ENCODE data around the gene PHLDA2. TPM values are rescaled to one million over a fixed set of nuclear protein-coding genes. Genes with fewer than 3 reads are reported as not detected.

The PHLDA2 gene
- total and polyA plus RNA-seq, 2 donors (not counting 3 experiments of a cell fraction or from before 2014, with no cell fraction given) = 38.5 to 44.5 TPM

DNA sequence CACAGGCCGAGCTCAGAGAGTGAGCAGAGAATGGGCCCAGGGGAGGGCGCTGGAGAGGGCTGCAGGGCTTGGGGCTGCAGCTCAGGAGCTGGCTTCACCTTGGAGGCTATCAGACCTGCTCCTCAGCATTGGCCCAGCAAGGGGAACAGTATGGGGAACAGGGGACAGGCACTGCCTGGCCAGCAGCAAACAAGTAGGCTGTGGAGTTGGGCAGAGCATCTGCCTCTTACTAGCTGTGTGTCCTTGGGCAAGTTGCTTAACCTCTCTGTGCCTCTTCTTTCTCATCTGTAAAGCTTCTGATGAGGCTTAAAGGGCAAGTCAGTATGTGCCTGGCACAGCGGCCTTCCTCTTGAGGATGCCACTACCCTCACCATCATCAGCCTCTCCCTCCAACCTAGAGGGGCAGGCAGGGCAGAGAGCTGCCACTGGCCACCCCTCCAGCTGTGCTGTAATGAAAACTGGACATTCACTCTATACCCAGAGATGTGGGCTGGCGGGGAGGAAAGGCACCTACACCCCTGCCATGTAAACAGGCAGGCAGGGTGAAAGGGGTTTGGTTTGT, 36.2 kb downstream of the PHLDA2 start:
- H3K4me1 ChIP-seq (ENCODE audit: control insufficient read depth, extremely low read depth, insufficient read depth, low read length) = peaks cover 18% of the 10 kb centered on the region
- BruUV-seq (replicated peaks) = no TSS peak
- peak overlapping the region in 2 of 3 experiments; percentile 24 to 36 for H3K4me3 ChIP-seq (replicated peaks in 1 of 3; ENCODE audit: insufficient read depth in 1 of 3, low read depth in 1 of 3, low read length in 3 of 3)
- dilution Hi-C loops (cut with MboI; ENCODE audit: extremely low pct_ligation_motif_present, low sequenced_read_pairs) = no loop called here
- no peaks in the 10 kb centered on the region for H3K9me1 ChIP-seq (replicated peaks; ENCODE audit: control insufficient read depth, extremely low read depth, insufficient read depth, low read length)
- H3K27ac ChIP-seq (ENCODE audit: insufficient read depth, low read depth, low read length) = peak overlapping the region; percentile 23
- no peaks in the 10 kb centered on the region for H3K36me3 ChIP-seq (ENCODE audit: control insufficient read depth in 2 of 2, extremely low read depth in 1 of 2, insufficient read depth in 2 of 2, low read length in 2 of 2)
- CTCF ChIA-PET = interaction anchor here (0.6 to 16.2 kb wide), 27 partner anchors 9 to 587 kb away, joined by 3 to 711 read pairs (median 6); partner anchors contain the start of genes CD81, NAP1L4 and PHLDA2
- FAIRE-seq (no peak), DNase-seq (ENCODE audit: low read depth, low spot score) (no peak)
- no peaks in the 10 kb centered on the region for H3K27me3 ChIP-seq (ENCODE audit: control insufficient read depth in 2 of 2, insufficient read depth in 2 of 2, low read length in 2 of 2)
- POLR2A ChIA-PET = interaction anchor here (0.6 to 2.4 kb wide), 5 partner anchors 21 to 516 kb away, joined by 3 to 13 read pairs (median 3); partner anchors contain the start of genes CD81, KCNQ1OT1 and PHLDA2
- H3K79me2 ChIP-seq (ENCODE audit: control insufficient read depth, insufficient read depth, low read length) = no peaks in the 10 kb centered on the region
- H2AFZ ChIP-seq (ENCODE audit: low read depth, low read length) = peak overlapping the region; percentile 65
- H4K20me1 ChIP-seq (replicated peaks; ENCODE audit: control insufficient read depth, extremely low read depth, insufficient read depth, low read length) = no peaks in the 10 kb centered on the region
- TF ChIP-seq CTCF (IDR thresholded peaks at IDR 0.05; ENCODE audit: extremely low read depth in 1 of 2, insufficient read depth in 1 of 2, low read depth in 1 of 2, low read length in 2 of 2) = peak; percentile 34 to 43
- TF ChIP-seq, protein P1, sequence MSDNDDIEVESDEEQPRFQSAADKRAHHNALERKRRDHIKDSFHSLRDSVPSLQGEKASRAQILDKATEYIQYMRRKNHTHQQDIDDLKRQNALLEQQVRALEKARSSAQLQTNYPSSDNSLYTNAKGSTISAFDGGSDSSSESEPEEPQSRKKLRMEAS (IDR thresholded peaks at IDR 0.05; ENCODE audit: insufficient read depth, insufficient read length) = no peak
- H3K9me3 ChIP-seq (replicated peaks; ENCODE audit: control insufficient read depth, insufficient read depth, low read length) = no peaks in the 10 kb centered on the region
- H3K4me2 ChIP-seq (ENCODE audit: insufficient read depth, low read length) = peak overlapping the region; percentile 49
- H3K9ac ChIP-seq (replicated peaks; ENCODE audit: extremely low read depth, insufficient read depth, low read length) = peak overlapping the region; percentile 2
- intact Hi-C loops (cut with micrococcal nuclease) = loop anchor here (1.0 kb wide), 2 partner anchors 37 to 360 kb away; no protein-coding TSS in a partner anchor

All from endothelial cell of umbilical vein (primary cell).